HT-29 (cell line): ENCODE results near the gene PRG3. TPM values are rescaled to one million over a fixed set of nuclear protein-coding genes. Genes with fewer than 3 reads are reported as not detected.
"Not testable (repeated sequence)": the region's sequence is repeated elsewhere in the genome, so short reads cannot be mapped to it uniquely, and the experiment has no call there.

Experiments used
- DNase-seq: peaks from one replicate; pipeline ENCODE4 v3.0.0-alpha.2; 2015; ENCODE audit warnings: low spot score
- total RNA-seq: library from RNA; depleted of rRNA; stranded (reverse); fragments of >200 nt; shearing (Covaris generic); gene quantifications from 2 replicates; pipeline ENCODE4 v1.2.3, GENCODE V29; 2014

Gene PRG3
- total RNA-seq, 1 experiment from 2014 or later: not detected

GRCh38 chr11:57409321-57410100 is 28.6 kb upstream of the PRG3 start:
- DNase-seq: no peak

DNA sequence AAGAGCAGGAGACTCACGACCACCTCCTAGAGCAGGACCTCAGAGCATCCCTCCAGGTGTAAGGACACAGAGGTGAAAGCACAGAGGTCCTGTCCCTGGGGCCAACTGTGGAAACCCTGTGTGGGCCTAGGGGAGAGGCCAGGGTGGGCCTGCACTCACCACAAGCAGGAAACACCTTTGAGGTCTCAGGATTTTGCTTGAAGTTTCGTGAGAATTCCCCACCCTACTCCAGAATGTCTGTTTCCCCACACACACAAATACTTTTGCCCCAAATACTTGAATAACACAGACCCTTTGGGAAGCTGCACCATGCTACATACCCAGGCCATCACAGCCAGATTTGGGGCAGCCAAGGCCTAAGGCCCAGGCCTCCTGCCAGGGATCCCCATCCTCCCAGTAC is 27.8 kb upstream of the PRG3 start:
- no peak for DNase-seq

- DNase-seq: no peak
These were observed 27.1 kb upstream of the PRG3 start for GRCh38 chr11:57407941-57408475.

GRCh38 chr11:57407010-57407920 is 26.3 kb upstream of the PRG3 start:
- no peak for DNase-seq

GRCh38 chr11:57406337-57406904 is 25.5 kb upstream of the PRG3 start:
- no peak for DNase-seq

DNA sequence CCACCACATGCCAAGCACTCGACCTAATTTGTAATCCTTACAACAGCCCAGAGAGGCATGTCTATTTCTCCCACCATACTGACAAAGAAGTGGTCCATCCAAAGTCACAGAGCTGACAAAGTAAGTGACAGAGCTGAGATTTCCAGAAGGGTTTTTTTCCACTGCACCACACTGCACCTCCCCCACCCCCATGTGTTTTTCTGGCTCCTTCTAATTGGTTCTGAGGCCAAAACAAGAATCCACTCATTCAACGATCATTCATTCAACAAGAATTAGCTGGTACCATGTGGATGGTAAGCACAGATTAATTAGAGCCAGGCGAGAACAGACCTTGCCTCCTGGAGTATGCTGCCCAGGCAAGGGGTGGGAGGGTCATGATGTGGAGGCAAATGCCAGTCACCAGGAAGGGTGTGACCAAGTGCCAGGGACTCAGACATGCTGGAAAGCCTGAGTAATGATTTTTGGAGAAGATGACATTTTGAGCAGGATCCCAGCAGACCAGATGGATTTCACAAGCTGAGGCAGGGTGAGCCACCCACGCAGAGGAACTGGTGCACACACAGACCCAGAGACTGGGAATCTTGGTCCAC is 24.4 kb upstream of the PRG3 start:
- DNase-seq: no peak

DNA sequence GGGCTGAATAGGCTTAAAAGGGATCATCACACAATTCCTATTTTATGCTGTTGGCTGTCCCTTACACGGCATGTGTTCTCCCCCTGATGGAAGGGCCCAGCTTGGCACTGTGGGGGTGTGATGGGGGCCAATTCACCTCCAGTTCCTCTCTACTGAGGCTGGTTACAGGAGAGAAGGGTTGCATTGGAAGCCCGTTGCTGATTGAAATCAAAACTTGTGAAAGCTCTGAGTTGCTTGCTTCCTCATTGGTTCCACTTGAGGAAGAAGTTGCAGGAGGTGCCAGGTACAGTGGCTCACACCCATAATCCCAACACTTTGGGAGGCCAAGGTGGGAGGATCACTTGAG is 22.8 kb upstream of the PRG3 start:
- DNase-seq: no peak

- not testable (repeated sequence) for DNase-seq
These were observed 22.3 kb upstream of the PRG3 start for GRCh38 chr11:57403003-57403801.

- DNase-seq: no peak
These were observed 21.4 kb upstream of the PRG3 start for GRCh38 chr11:57402188-57403002.

- no peak for DNase-seq
These were observed 19.1 kb upstream of the PRG3 start for GRCh38 chr11:57399972-57400578.

GRCh38 chr11:57399221-57399620 is 18.3 kb upstream of the PRG3 start:
- no peak for DNase-seq

DNA sequence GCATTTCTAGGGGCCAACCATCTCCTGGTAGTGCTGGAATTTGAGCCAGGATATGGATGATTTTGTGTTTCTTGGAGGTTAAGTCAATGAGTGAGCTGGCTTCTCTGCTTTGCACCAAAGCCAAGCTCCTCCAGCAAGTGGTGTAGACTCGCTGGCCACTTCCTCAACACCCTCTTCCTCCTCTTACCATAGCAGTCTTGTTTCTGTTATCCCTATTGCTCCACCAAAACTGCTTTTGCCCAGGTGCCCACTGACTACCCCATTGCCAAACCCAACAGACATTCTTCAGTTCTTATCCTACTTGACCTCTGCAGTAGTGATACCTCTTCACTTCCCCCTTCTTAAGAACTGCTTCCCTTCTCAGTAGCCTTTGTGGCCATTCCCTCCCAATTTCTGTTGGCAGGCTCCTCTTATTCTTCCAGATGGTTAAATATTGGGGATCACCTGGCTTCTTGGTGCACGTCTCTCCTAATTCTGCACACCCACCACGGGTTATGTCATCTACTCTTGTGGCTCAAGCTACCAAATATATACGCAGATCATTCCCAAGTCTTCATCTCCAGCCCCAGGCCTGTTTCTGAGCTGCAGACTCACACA is 16.5 kb upstream of the PRG3 start:
- DNase-seq: no peak

- DNase-seq: no peak
These were observed 15.8 kb upstream of the PRG3 start for GRCh38 chr11:57396744-57397143.

DNA sequence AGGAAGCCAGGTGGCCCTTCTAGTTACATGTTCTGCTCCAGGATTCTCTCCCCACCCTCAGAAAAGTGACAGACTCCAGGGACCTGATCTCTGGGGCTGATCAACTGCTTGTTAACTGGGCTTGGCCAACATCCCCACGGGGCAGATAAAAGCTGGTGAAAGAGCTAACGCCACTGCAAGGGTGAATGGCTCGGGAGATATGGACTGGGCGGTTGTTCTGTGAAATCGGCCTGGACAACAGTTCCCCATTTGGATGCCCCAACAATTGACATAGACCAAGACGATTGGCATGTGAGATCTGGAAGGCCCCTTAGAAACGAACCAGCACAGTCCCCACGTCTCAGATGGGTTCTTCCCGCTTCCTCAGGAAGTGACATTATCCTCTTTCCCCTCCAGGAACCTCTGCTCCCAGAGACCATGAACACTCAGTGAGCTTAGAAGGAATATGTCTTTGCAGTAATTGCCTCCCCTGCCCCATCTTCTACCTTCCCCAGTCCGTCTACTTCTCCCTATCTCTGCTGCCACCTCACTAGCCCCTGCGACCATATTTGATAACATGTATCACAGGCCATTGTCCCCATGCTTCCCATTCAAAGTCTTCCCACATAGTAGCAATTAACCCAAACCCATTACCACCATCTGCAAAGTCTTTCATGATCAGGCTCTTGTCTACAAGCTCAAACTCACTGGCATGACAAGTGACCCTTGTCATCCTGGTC is 15.1 kb upstream of the PRG3 start:
- DNase-seq: no peak

GRCh38 chr11:57394203-57394965 is 13.4 kb upstream of the PRG3 start:
- no peak for DNase-seq

DNA sequence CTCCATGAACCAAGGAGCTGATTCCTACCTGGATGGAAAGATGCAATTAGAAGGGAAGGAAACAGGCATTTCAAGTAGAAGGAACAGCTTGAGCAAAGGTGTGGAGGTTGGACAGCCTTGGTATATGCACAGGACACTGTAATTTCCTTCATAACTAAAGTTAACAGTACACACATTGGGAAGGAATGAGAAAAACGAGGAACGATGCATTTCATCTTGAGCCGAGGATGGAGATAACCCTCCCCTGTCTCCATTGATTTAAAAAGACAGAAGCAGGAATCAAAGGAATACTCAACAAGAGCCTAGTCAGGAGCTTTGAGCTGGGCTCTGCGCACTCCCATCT is 11.8 kb upstream of the PRG3 start:
- no peak for DNase-seq

GRCh38 chr11:57392066-57392762 is 11.3 kb upstream of the PRG3 start:
- no peak for DNase-seq
